Activated effector memory CD4-positive, alpha-beta T cell treated with anti-CD3 and anti-CD28 coated beads, Interleukin-2, amount 50 U/mL, for 16 hours (primary cell): ENCODE data around the gene PKM.

Experiments used
- DNase-seq: peaks from one replicate; pipeline ENCODE4 v3.0.0-alpha.2; 2020

Gene PKM

DNA sequence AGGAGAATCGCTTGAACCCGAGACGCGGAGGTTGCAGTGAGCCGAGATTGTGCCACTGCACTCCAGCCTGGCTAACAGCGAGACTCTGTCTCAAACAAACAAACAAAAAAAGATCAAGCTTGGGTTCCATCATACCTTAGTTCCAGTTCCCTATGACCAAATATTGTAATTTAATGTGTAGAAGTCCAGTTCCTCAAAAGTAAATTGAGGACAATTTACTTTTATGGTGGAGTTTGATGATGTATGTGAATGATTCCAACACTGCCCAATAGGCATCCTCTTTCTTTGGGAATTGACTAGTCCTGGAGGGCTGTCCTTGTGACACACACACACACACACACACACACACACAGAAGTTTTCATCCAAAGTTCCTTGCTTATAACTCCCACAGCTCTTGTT is 2.8 kb upstream of the PKM start:
- no peak for DNase-seq

DNA sequence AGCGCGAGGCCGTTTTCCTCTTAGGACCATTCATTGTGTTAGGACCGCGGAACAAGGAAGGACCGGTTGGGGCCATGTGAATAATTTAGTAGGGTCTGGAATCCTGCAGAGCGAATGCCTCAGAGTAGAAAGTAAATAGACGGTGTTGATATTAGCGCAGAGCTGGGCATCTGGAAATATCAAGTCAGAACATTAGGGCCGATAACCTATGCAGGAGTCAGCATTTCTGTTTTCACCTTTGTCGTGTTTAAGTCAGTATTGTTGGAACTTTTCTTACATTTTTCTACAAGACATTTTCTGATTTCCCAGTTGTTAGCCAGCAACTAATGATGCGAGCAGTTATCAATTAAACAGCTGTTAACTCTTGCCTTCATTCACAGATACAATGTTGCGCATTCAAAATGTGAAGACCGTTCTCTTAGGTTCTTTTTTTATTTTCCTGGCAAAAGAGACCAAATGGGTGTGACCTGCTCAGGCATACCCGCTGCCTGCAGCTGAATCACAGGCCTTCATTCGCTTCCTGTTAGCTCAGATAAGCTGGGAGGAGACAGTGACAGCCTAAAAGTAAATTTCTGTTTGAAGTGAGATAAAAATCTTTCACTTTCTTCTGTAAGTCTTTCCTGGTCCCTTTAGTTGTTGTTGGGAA is 966 bp upstream of the PKM start:
- peak; percentile 84 for DNase-seq

GRCh38 chr15:72230197-72231065 is 559 bp downstream of the PKM start:
- peak; percentile 92 for DNase-seq

DNA sequence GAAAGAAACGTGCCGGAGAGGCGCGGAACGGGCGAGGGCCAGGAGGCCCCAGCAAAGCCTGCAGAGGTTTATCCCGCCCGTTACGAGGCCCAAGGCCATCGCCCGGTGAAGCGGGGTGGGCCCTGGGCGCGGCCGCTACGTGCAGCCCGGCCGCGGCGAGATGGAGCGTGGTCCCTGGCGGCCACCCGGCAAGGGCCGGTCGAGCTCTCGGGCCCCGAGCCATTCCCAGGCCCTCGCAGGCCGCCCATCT is 1.1 kb downstream of the PKM start:
- DNase-seq = no peak

- DNase-seq = peak; percentile 77
These were observed 1.7 kb downstream of the PKM start for GRCh38 chr15:72229076-72229946.

GRCh38 chr15:72227720-72228119 is 3.3 kb downstream of the PKM start:
- no peak for DNase-seq

GRCh38 chr15:72227192-72227586 is 3.8 kb downstream of the PKM start:
- DNase-seq = peak; percentile 82

DNA sequence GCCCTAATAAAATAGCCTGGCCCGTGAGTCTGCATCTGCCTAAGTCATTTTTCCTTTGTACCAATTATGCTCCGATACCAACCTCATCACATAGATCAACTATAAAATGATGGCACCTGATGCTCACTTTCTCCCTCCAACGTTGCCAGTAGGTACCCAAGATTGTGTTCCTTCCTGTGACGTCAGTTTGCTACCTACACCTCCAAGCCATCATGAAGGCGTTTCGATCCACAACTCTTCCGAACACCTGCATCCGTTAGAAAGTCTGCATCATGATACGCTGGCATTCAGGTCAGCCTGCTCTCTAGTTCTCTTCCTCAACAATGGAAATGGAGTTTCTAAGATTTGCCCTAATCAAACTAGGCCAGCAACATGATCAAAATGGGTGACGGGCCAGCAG is 7.7 kb downstream of the PKM start:
- no peak for DNase-seq

DNA sequence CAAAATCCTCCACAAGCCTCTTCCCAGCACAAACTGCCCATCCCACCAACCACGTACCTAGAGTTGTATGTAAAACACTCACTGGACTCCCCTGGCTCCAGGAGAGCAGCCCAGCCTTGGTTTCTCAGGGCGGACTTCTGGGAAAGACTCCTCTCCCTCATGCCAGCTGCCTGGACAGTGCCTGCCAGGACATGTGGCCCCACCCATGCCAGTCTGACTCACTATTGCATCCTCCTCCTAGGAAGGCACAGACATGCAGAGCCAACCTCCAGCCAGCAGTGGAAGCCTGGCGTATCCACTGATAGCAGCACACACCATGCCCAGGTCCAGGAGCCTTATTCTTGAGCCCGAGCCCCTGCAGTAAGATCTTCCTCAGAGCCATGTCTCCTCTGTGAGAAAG is 8.6 kb downstream of the PKM start:
- no peak for DNase-seq

DNA sequence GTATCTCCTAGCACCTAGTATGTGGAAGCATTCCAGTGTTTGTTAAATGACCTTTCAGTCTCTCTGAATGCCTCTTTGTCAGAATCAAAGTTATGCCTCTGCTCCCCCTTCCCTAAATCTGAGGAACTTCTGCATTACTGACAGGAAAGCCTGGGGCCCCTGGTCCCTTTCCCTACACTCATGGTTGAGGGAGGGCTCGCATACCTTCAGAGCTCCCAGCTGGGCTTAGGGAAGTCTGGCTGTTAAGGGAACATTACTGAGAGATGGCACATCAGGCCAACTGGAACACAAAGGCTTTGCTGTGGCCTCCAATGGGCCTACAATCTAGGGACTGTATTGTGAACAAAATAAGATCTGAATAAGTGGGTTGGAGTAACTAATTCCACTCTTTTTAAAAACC is 10.3 kb downstream of the PKM start:
- no peak for DNase-seq

DNA sequence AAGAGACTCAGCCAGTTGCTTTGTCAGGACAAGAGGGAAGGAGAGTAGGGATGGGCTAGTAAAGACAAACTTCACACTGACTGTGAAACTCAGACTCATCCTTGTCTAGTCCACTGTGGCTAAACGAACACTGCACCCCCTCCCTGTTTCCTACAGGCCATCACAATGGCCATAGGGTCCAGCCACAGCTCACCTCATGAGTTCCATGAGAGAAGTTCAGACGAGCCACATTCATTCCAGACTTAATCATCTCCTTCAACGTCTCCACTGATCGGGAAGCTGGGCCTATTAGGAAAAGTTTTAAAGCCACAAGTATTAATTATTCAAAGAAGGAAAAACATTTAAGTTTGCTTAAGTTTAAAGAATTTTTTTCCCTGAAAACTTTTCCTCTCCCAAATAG is 13.8 kb downstream of the PKM start:
- DNase-seq = no peak

GRCh38 chr15:72216079-72216478 is 14.9 kb downstream of the PKM start:
- DNase-seq = no peak

DNA sequence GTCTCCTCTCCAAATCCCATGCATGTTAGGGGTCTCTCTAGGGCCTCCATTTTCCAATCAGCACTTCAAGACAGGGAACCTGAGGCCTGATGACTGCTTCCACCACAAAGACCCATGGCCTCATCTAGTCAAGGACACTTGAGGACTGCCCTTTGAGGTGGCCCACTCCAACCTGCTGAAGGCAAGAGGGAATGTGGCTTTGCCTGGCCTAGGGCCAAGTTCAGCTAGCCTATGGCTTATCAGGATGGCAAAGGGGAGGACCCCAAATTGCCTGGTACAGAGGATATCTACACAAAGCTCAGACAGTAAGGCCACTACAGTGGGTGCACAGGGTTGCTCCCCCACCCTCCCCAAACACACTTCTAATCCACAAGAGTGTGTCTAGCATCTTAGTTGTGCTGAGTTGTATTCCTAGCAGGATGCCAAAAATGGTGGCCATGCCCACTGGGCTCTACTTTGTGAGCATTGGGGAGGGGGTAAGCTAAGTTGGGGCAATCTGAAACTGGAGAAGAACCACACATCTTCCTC is 23.4 kb downstream of the PKM start:
- no peak for DNase-seq

- no peak for DNase-seq
These were observed 24.4 kb downstream of the PKM start for GRCh38 chr15:72206677-72207000.

- no peak for DNase-seq
These were observed 24.9 kb downstream of the PKM start for GRCh38 chr15:72205896-72206676.

- no peak for DNase-seq
These were observed 25.7 kb downstream of the PKM start for GRCh38 chr15:72205273-72205672.

DNA sequence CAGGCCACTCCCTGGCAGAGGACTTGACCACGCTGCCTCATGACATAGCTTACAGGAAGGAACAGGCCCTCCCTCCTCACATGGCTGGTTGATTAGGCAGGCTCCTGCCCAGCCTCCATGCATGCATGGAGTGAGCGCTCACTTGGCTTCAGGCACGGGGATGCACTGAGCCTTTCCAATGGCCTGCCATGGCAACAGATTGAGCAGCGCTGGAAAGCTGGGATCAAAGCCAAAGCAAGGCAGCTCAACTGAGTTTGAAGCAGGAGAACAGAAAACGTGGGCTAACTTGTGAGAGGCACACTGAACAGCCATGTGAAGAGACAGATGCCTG is 27.5 kb downstream of the PKM start:
- DNase-seq = no peak

GRCh38 chr15:72202801-72203506 is 28.0 kb downstream of the PKM start:
- DNase-seq = no peak

- DNase-seq = no peak
These were observed 28.7 kb downstream of the PKM start for GRCh38 chr15:72202302-72202701.

DNA sequence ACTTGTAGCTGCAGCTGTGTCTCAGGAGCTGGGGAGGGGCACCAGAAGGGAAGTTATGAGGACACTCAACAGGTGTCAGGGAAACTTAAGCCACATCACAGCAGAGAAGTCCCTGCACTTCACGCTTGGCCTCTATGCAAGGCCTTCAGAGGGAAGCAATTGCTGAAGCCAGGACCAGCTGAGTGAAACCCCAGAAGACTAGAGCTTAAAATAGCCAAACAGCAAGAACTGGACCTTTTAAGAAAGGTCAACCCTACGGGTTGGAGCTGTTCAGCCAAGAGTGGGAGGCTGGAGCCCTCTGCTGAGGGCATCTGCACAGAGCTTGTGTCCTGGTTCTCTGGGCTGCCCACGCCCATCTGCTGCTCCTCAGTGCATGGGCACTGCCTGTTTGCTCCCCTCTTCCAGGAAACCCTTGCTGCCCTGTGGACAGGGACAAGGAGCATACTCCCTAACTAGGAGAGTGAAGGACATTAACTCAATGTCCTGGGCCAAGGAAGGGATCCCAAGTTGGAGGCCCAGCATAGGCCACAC is 29.5 kb downstream of the PKM start:
- DNase-seq = no peak

DNA sequence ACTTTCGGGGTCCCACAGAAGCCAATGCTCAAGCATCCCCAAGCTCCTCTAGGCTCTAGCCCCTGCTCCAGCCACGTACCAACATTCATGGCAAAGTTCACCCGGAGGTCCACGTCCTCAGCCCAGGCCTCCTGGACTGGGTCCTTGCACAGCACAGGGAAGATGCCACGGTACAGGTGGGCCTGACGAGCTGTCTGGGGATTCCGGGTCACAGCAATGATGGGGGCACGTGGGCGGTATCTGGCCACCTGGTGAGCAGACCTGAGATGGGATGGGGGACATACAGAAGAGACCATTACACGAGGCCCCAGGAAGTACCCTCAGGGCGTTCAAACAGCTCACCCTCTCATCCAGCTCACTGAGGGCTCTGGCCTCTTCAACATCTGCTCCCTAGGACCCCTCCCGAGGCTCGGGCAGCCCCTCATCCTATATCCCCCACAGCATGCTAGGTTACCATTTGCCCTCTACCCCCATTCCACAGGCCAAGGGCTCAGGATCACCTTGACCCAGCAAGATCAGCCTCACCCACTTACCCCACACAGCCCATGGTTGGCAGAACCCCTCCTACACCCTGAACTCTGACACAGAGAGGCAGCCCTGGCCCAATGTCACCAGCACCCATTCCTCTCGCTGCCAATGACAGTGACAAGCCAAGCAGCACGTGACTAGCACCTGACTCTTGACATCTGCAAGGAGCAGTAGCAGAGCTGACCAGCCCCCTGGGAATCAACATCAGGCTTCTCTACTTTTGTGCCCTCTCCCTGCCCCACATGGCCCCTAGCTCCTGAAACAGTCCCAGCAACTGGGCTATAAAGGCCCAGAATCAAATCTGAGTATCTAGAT is 30.4 kb downstream of the PKM start:
- no peak for DNase-seq
